HG03135 (cell line): ENCODE results near the gene EPHX1.

Experiments used
- ATAC-seq: cut with Tn5 transposase; IDR thresholded peaks from one replicate; pipeline ENCODE4 v1.9.1; 2021; ENCODE audit warnings: mild to moderate bottlenecking, moderate library complexity; ENCODE audit not compliant: unreplicated experiment

Gene EPHX1

DNA sequence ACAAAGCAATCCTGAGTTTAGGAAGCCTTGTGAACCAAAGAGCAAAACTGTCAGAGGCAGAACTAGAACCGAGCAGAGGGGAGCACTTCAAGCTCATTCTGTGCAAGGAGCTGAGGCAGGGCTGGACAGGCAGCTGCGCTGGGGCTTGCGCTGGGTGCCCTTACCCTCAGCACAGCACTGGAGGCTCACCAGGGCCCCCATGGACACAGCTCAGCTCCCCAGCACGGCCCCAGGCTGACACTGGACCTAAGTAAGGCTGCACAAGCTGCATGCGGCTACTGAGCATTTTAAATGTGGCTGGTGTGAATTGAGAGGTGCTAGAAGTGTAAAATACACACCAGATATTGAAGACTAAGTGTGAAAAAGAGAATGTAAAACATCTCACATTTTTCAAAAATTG lies 50.2 kb downstream of the EPHX1 start:
- no peak for ATAC-seq

DNA sequence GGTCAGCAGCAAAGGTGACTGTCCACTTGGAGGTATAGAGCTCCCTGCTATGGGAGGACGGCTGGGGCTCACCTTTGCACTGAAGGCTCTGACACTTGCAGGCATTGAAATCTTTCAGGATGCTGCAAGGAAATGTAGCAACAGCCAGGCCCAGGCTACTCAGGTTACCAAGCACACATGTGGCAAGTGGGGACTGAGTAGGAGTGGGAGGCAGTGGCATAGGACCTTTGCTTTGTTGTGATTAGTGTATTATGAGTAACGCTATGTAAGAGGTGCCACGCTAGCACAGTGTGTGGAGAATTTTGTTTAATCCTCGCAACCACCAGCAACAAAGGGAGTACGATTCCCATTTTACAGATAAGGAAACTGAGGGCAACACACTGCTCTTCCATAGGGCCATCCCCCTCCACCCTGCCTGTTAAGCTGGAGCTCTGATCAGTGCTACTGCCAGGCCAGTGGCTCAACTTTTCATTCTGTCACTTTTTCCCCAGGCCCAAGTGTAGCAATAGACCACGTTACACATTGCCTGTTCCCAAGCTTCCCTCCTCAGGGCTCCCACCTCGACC lies 51.0 kb downstream of the EPHX1 start:
- no peak for ATAC-seq

DNA sequence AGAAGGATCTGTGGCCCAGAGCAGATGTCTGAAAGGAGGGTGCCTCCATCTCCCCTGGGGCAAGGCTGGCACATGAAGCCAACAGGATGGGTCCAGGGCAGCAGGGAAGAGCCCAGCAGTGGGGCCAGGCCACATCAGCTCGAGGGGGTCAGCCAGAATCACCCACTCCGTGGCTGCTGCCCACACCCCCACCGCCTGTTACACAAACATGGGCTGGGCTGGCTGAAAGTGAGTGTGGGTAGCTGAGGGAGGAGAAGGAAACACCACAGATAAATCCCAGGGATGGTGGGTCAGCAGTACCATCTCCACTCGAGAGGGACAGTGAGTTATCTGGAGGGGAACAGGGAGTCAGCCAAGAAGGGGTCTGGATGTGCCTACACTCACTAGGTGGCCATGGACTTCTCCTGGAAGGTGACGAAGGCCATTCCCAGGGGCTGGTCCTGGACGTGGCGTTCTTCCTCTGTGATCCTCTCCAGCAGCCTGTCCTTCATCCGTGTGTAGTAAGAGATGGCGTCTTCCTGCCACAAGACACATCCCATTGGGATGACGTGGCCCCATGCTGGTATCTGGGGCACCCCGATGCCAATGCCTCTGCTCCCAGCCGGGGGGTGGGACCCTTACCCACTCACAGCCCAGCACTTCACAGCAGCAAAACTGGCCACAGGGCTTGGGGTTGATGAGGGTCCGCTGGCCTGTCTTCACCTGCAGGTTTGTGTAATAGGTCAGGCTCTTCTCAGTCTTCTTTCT lies 52.1 kb downstream of the EPHX1 start:
- no peak for ATAC-seq

DNA sequence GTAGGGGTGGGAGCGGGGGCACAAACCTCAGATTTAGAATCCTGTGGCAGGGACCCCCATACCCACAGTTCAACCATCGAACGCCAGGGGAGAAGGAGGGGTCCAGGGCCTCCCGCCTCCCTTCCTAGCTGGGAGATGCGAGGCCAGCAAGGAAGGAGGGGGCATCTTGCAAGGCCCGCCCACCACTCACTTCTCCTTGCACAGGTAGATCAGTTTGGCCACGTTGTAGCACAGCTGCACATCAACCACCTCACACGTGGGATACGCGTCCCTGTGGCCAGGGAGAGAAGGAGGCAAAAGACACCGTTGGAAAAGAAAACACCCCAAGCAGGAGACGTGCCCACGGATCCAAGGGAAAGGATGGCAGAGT lies 52.6 kb downstream of the EPHX1 start:
- no peak for ATAC-seq

DNA sequence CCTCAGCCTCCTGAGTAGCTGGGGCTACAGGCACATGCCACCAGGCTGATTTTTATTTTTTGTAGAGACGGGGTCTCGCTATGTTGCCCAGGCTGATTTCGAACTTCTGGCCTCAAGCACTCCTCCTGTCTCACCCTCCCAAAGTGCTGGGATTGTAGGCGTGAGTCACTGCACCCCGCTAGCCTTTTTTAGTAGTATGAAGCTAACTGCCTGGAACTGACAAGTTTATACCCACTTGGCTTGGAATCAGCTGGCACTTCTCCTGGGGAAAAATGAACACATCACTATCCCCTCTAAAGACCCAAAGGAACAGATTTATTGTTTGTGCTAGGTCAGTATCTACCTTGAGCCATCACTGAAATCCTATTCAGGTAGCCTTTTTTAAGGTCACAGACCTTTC lies 53.2 kb downstream of the EPHX1 start:
- no peak for ATAC-seq

DNA sequence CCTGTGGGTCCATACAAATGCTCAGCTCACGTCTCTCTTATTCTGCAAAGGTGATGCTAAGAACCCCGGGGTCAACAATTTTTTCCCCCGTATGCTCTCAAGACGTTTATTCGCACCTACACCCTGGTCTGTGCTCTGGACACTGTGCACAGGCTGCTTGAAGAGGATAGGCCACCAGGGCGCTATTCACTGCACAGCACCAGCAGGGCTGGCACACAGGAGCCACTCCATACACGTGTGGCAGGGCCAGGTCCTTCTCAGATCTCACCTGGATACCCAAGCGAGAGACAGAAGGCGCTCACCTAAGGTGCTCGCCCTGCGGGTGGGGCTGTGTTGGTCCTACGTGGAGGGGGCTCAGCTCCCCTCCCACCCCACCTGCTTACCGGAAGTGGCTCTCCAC lies 55.6 kb downstream of the EPHX1 start:
- no peak for ATAC-seq

DNA sequence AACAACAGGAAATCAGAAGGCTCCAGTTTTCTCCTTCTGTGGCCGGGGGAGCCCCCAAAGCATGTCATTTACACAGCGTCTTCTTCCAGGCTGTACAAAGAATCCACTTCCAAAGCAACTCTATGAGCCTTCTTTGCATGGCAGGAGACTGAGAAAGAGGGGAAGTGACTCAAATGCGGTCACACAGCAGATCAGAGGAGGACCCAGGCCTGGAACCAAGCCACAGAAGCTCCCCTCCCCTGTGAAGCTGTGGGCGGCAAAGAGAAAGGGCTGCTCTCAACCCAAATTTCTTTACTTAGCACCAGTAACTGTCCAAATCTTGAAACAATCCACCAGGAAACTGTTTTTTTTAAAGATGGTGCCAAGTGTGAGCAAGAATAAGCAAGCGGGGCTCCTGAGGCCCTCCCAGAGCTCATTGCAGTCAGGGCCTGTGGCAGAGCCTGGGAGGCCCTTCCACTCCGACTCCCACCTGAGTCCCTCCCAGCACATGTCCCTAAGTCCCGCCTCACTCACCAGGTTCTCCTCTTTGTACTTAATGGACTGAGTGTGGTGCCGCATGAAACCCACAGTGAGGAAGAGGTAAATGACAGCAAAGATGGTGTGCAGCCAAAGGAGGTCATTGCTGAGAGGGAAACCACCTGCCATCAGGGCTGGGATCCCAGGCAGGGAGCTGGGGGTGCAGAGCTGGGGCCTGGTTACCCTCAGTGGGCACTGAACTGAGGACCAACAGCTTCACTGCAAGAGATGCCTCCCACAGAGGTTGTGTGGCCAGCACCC lies 56.3 kb downstream of the EPHX1 start:
- no peak for ATAC-seq

DNA sequence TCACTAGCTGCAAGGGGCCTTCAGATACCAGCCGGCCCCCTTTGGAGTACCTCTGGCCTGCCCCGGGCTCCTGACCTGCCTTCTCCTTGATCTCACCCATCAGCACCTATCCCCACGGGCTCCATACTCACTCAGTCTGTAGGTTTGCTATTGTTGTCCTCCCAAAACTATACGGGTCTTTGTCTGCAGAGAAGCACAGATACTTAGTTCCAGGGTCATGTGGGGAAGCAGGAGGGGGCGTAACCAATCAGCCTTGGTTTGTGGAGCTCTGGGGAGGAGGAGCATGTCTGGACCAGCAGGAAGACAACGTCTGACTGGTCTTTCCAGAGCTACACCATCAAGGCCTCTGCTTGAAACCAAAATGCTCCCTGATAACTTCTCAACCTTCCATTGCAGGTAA lies 57.1 kb downstream of the EPHX1 start:
- no peak for ATAC-seq

DNA sequence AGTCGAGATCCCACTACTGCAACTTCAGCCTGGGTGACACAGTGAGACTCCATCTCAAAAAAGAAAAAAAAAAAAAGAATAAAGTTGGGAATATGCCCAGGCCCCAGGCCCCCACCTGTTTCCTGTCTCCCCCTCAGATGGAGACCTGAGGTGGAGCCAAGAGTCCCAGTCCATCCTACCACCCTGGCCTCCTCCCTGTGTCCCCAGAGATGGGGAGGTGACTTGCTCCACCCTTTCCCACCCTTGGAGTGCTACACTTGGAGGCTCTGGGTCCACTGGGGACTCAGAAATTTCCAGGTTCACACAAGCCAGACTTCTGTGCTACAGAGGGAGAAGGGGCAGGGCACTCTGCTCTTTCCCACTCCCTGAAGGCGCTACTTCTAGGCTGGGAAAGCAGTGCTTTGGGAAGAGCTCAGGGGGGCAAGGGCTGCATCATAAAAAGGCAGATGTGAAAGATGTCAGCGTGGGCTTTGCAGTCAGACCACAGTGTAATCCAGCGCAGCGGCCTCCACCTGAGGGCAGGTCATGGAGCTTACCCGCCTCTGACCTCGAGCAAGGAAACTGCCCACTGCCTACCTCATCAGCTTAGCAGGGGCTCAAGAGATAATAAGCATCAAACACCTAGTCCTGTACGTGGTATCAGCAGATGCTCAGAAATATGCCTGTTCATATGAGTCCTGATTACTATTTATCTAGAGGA lies 58.9 kb downstream of the EPHX1 start:
- no peak for ATAC-seq

DNA sequence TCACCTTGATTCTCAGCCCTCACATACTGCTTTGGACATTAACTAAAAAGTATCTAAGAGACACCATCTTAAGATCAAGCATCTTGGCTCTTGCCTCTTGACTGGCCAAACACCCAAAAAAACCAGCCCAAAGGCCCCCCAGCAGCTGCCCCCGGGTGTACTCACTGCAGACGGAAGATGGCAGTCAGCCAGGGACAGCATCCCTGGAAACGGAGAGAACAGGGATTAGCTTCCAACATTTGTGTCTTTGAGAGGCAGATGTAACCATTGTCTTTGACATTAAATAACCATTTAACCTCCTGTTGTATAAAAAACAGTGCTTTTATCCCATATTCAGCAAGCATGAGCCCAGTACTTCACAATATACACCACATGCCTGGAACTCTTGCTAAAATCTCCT lies 61.0 kb downstream of the EPHX1 start:
- ATAC-seq: no peak

DNA sequence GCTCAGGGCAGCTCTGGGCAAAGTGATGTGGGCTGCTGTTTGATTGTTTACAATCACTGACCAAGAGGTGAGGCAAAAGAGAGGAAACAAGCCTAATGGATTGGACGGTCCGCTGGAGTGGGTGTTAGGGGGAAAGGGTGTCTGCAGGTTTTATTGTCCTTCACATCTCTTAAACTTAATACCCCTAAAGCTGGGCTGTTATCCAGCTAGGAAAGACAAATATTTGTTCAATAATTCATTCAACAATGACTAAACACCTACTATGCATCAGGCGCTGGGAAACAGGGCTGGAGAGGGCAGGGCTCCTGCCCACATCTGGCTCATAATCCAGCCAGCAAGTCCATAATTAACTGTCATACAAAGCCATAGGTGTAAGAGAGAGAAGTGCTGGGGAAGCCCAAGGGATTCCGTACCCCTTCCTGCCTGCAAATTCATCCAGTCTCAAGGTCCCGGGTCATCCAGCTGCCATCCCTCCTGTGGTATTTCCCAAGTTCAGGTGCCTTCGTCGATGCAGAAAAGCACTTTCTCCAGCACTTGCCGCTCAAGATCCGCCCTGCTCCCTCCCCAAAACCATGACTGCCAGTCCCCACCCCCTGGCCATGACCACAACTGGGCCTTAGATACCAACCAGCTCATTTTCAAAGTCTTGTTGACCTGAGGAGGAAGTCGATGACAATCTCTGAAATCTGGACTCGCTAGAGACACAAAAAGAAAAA lies 61.6 kb downstream of the EPHX1 start:
- no peak for ATAC-seq

DNA sequence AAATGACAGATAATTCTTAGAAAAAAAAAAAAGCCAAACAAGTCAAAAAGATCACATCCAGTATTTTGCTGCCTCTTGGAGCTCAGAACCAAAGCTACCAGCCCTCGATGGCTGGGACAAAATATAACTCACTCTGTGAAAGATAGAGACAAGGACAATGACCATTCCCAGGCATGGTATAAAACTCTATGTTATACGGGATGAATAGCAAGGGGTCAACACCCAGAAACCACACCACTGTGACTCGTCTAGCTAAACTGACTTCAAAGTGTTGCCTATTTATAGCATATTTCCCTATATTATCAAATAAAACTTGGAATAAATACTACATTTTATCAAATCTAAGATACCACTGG lies 62.1 kb downstream of the EPHX1 start:
- ATAC-seq: no peak

DNA sequence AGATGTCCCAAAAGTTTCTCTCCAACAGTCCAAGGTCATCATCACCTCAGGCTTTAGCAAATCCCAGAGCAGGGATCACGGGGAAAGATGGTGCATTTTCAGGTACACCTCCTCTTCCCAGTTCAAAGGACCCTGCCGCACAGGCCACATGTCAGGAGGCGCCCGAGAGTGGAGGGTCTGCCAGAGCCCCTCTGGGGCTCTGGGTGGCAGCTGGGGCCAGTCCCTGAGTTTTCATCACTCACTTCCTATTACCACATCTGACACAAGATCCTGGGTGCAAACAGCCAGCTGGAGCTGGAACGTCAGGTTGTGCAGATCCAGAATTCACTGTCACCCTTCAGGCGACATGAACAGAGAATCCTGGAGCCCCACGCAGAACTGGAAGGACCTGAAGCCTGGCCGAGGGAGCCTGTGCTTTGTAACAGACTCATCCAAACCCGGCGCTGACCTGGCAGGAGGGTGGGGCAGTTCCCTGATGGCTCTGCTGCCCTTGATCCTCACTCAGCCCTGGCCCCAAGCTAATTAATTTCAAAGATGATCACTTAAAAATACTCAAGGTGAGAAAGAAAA lies 63.4 kb downstream of the EPHX1 start:
- no peak for ATAC-seq

DNA sequence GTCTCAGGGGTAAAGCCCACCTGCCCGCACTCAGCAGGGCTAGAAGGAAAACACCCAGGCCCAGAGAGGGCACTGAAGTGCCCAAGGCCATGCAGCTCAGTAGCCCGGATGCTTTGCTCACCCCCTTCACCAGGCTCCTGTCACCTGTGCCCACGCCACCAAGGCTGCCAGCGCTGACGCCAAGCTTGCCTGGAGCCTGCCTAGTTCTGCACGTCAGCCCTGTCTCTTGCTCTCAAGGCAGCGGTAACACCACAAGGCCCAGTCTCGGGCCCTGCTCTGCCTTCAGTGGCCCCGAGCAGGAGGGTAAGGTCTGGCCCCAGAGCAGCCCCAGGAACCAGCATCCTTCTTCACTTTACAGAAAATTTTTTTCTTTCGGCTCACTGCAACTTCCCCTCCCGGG lies 64.5 kb downstream of the EPHX1 start:
- ATAC-seq: no peak

DNA sequence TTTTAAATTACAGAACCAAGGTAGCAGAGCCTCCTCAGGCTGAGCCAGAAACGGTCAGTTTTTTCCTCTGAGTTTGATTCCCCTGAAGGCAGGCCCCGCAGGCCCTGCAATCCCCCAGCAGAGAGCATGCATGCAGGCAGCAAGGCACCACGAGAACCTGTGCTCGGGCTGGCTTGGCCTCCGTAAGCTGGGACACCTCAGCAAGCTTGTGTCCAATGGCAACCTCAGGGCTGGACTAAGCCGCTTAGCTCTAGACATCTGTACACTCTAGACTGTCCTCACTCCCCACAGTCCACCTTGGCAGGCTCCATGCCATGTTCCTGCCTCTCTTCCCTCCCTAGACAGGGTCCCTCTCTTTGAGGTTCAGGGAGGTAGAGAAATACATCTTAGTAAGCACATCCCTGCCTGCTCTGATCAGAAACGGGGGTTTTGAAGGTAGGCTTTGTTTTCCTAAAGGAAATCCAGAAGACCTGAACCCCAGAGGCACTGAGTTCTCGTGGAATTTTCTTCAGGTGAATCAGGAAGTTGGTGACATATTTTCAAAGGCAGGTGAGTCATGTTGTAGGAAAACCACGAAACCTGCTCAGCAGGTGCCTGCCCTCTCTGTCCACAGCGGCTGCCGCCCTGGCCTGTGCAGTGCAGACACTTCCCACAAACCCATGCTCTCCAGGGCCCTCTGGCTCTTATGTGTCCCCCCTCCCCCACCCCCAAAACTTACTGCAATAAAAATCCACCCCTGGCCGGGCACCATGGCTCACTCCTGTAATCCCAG lies 65.3 kb downstream of the EPHX1 start:
- no peak for ATAC-seq

DNA sequence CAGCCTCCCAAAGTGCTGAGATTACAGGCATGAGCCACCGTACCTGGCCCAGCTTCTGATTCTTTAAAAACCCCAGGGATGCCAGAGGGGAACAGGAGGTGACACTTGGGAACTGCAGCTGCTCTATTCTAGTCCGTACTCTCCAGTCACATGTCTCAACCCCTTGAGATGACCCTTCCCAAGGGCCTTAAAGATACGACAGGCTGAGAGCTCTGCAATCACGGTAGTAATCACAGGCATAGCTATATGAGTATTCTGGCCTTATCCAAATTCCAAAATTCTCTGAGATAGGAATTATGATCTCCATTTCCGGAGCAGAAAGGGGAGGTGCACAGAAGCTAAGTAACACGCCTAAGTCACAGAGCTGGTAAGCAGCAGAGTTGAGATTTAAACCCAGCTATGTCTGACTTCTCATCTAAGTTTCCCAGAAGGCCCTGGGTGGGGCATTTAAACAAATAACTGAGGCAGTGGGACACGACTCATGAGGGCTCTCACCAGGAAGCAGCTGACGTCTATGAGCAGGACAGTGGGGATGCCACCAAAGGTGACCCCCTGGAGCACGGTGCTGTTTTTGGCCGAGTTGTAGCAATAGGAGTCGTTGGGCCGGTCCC lies 67.1 kb downstream of the EPHX1 start:
- no peak for ATAC-seq

DNA sequence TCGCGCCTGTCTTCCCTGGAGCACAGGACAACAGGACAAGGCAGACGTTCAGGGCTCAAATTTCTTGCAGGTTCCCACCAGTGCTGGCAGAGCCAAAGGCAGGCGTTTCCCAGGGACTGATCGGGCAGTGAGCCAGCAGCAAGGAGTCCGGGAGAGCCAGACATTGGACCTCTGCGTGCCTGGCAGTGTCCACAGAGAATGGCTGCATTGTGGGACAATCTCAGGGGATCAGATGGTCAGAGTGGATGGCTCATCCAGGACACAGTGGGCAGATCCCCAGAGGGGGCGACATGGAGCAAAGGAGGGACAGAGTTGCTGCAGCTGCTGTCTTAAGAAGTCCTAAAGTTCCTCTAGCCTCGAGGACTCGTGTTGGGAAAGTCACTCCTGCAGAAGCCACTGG lies 67.7 kb downstream of the EPHX1 start:
- ATAC-seq: no peak

DNA sequence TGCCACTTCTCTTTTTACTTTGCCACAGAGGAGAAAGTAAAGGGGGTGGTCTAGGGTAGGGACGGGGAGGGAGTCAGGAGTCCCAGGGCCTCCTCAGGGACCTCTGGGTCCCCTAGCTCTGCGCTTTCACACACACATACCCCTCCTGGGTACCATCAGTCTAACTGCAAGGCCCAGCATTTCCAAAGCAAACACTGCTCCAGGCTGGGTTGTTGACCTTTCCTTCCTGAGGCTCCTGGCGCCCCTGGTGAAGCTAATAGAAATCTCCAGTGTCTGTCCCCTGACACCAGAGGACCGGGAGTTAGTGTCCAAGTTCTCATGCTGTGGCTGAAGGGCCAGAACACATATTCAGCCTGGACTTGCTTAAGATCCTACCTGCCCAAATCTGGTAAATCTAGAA lies 68.4 kb downstream of the EPHX1 start:
- no peak for ATAC-seq

DNA sequence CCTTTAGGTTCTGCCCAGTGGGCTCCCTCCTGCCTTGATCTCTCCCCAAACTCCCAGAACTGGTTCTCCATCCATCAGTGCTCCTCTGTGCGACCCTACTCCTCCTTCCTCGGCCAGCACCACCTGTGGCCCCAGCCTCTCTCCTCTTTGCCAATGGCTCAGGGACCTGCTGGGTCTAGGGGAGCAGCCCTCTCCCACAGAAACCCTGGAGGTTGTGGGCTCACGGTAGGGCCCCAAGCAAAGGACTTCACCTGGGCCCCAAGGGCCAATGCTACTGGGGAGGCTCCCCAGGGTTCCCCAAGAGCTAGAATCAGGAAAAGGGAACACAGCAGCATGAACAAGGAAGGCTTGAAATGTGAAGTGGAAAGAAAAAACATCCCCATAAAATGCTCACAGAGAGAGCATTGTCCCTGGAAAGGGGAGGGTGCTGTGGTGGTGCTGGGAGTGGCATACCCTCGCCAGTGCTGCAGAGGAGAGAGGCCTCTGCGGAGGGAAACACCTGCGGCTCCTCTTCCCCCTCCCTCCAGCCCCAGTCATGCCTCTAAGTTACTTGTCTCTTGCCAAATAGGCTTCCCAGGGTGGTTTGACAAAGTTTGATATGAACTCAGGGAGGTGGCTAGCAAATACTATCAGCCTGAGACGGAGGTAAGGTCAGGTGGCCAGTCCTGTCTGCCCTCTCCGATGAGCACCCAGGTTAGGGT lies 69.7 kb downstream of the EPHX1 start:
- no peak for ATAC-seq
